T-helper 1 cell (primary cell): ENCODE measurements around the gene UBE2C.

Experiments used
- DNase-seq, 5 donors: peaks; one replicate each; pipeline ENCODE4 v3.0.0-alpha.2; 2012 to 2020

UBE2C gene

DNA sequence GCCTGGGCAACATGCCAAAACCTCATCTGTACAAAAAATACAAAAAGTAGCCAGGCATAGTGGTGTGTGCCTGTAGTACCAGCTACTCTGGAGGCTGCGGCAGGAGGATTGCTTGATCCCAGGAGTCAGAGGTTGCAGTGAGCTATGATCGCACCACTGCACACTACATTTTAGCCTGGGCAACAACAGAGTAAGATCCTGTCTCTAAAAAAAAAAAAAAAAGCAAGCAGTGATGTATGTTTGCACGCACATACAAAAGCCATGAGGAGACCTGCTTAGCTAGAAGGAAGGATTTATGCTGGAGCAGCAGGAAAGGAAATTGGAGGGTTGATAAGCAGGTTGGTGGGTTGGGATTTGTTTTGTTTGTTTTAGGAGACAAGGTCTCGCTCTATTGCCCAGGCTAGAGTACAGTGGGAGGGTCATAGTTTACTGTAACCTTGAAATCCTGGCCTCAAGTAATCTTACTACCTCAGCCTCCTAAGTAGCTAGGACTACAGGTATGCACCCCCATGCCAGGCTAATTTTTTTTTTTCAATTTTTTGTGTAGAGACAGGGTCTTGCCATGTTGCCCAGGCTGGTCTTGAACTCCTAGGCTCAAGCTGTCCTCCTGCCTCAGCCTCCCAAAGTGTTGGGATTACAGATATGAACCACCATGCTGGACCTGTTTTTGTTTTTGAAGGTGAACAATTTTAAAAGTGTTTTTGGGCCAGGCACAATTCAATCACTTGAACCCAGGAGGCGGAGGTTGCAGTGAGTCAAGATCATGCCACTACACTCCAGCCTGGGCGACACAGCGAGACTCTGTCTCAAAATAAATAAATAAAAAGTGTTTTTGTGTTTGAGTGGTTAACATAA, 49.0 kb downstream of the UBE2C start:
- no peak for DNase-seq

DNA sequence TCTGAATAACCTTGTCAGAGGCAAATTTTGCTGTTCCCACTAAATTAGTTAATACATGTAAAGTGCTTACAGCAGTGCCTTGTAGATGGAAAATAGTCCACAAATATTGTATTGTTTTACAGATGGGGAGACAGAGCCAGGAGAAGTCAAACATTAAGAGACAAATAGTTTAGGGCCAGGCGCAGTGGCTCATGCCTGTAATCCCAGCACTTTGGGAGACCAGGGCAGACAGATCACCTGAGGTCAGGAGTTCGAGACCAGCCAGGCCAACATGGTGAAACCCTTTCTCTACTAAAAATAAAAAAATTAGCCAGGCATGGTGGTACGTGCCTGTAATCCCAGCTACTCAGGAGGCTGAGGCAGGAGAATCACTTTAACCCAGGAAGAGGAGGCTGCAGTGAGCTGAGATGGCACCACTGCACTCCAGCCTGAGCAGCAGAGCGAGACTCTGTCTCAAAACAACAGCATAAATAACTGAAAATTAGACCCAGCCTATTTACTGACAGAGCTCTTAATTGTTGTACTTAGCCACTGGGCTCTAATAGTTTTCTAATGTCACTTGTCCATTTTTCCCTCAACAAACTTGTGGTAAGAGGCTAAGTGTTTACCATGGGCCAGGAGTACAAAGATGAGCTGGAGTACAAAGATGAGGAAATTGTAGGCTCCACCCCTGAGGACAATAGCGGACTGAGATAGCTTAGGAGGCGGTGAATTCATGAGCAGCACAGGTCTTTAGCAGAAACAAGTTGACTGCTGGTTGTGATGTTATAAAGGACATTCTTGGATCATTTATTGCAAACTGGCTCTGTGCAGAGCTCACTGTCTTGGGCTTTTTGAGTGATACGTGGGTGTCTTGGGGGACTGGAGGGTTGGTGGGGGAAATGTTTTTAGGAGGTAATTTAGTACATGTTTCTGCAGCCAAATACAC, 51.4 kb downstream of the UBE2C start:
- DNase-seq, result no peak

DNA sequence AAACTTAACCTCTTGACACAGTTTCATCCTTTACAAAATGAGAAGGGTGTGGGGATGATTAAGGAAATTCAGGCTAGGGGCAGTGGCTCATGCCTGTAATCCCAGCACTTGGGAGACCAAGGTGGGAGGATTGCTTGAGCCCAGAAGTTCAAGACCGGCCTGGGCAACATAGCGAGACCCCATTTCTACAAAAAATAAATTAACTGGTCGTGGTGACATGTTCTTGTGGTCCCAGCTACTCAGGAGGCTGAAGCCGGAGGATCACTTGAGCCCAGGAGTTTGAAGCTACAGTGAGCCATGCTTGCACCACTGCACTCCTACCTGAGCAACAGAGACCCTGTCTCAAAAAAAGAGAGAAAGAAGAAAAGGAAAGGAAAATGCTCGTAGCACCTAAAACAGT, 54.0 kb downstream of the UBE2C start:
- DNase-seq, result no peak
